Activated gamma-delta T cell treated with Interleukin-2 at 50 U/mL for 16 hours (primary cell): Measurements from ENCODE around the gene SH2D6.
A peak's percentile ranks its signal among the peaks of the same experiment; 100 is the strongest.

Experiments used
- DNase-seq: peaks from one replicate; pipeline ENCODE4 v3.0.0-alpha.2; 2020

SH2D6 gene

DNA sequence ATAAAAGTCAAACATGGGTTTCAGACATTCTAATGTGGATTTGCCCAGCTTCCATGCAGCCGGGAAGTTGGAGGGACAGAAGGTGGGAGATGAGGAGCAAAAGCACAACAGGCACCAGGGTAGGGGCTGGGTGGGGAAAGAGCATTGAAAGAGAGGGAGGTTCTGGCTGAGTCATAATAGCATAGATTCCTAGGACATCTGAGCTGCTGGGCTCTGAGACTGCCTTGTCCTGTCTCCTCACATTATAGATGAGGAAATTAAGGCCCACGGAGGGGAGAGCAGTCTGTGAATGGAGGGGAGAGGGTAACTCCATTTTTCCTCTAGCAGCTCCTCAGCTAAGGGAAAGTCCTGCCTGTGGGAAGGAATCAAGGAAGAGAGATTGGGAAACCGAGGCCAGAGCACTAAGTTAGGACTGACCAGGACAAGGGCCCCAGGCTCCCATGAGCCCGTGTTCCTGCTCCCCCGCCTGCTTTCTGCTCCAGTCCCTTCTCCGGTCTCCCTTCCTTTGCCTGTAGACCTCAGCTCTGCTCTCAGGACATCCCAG lies 26.2 kb downstream of the SH2D6 start:
- no peak for DNase-seq

DNA sequence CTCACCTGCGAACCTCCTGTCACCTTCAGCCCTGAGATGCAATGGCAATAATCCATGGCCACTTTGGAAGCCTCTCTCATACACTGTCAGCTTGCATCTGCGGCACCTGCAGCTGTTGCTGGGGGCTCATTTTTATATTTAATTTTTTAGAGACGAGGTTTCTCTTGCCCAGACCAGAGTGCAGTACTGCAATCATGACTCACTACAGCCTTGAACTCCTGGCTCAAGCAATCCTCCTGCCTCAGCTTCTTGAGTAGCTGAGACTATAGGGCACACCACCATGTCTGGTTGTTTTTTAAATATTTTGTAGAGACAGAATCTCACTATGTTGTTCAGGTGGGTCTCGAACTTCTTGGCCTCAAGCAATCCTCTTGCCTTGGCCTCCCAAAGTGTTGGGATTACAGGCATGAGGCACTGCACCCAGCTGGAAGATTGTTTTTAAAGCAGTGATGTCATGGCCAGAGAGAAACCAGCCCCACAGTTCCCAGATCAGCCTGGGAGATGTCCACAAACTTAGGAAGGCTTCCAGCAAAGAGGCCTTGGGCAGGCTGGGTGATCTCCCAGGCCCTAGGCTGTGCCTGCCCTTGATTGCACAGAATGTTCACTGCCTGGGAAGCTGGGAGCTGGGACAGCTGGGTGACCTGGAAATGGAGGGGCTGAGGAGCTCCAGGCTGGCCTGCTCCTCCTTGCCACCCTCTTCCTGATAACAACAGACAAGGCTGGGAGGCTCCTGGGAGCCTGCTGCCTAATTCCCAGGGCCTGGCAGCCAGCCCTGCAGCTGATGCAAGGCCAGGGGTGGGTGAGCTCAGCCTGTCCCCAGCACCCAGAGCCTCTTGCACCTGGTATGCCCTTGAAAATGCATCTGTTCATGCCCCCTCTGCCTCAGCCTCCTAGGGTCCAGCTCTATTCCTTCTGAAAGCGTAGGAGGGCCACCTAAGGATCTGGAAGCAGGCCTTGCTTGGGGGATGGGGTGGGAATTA lies 27.1 kb downstream of the SH2D6 start:
- no peak for DNase-seq

DNA sequence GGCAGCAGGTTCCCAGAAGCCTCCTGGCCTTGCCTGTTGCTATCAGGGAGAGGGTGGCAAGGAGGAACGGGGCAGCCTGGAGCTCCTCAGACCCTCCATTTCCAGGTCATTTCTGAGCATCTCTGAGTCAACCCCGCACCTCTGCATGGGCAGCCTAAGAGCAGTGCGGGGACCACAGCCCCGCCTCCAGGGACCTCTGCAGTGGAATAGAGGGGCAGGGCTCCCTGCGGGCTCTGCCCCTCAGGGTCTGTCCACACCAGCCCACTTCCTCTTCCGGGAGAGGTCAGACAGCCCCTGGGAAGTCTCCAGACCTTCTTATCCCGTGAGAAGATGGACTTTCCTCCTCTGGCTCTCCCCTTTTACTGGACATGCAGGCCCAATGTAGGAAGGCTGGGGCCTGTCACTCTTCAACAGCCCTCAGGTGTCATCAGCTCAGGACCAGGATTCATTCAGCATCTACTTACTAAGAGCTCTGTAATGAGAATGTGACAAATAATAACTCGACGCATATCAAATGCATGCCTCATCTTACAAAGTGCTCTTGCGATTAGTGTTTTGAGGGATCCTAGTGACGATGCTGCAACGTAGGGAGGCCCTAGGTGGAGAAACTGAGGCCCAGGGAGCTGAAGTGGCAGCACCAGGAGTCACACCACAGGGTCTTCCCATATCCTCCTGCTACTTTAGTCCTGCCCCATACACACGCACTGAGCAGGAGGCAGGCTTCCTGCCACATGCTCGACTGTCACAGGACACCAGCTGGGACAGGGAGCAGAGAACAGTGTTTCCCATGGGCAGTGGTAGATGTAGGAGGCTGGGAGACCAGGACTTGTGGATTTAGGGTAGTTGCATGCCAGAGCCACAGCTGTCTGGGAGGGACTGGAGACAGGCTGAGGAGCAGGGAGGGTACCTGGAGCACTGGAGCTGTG lies 28.0 kb downstream of the SH2D6 start:
- no peak for DNase-seq

DNA sequence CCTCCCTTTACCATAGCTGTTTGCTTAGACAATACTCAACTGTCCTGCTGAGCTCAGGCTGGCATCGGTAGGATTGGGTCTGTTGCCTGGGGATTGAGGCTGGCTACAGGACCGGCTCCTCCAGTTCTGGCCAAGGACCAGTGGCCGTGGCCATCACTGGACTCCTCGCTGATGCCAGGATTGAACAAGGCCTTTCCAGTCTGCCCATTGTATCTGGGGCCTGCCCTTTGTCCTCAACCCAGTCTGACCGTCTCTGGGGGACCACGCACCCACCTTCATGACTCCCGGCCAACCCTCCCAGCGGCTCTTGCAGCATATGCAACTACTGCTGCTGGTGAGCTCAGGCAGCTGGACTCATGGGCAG lies 28.7 kb downstream of the SH2D6 start:
- DNase-seq, result no peak

DNA sequence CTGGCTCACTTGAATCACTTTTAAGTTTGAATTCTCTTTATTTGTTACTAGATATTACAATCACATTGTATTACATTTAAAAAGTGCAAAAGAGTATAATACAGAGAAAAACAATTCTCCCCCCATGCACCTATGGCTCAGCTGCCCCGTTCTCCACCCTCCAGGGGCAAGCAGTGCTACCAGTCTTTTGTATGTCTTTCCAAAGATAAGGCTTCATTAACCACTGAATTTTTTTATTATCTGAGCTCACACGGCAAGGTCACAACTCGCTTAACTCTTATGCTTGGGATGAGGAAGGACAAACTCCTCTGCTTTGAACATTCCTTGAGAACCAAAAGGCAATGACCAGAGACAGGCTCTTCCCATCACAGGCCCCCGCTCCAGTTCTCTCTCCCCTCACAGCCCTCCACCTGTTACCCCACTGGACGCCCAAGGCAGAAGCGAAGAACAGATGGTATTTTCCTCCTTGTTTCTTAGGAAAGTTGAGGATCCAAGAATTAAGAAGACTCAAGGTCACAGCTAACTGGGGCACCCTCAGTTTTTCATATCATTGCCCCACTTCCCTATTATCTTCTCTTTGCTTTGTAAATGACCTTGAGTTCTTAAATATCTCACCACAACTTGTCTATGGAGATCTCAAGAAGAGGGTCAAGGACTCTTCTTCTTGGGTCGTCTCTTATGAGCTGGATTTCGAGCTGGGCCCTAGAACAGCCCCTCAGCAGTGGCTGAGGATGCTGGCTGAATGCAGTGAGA lies 30.1 kb downstream of the SH2D6 start:
- no peak for DNase-seq

DNA sequence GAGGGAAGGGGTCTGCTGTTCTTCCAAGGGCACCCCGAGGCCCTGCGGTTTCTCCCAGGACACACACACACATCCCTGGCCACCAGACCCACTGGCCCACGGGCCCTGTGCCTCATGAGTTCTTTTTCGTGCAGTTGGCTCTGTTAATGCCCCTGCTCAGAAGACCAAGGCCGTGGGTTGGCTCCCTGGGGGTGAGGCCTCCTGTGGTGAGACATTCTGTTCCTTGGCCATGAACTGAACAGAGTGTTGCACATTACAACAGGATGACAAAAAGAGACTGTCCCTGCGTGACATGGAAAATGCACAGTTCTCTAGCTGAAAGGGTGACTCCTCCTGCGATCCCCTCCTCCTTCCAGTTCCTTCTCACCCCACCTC lies 30.7 kb downstream of the SH2D6 start:
- DNase-seq, result no peak

DNA sequence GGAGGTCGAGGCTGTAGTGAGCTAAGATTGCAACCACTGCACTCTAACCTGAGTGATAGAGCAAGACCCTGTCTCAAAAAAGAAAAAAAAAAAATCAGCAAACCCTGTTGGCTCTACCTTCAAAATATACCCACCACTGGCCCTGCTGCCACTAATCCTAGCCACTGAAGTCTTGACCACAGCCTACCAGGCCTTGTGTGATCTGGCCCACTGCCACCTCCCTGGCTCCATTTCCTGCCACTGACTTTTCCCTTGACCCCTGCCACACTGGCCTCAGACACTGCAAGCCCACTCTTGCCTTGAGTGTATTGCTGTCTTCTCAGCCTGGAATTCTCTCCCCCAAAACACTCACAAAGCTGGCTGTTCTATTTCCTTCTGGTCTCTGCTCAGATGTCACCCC lies 33.7 kb downstream of the SH2D6 start:
- DNase-seq, result no peak

DNA sequence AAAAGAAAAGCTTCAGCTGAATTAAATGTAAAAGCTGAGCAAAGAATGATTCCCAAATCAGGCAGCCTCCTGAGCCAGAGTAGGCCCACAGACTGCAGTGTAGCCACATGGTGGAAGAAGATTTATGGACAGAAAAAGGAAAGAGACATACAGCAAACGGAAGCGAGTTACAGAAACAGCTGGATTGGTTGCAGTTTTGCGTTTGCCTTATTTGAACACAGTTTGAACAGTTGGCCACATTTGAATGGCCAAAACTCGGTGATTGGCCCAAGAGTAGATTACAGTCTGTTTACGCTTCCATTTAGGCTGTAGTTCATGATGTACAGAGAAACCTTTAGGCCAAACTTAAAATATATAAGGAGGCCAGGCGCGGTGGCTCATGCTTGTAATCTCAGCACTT lies 35.1 kb downstream of the SH2D6 start:
- no peak for DNase-seq

DNA sequence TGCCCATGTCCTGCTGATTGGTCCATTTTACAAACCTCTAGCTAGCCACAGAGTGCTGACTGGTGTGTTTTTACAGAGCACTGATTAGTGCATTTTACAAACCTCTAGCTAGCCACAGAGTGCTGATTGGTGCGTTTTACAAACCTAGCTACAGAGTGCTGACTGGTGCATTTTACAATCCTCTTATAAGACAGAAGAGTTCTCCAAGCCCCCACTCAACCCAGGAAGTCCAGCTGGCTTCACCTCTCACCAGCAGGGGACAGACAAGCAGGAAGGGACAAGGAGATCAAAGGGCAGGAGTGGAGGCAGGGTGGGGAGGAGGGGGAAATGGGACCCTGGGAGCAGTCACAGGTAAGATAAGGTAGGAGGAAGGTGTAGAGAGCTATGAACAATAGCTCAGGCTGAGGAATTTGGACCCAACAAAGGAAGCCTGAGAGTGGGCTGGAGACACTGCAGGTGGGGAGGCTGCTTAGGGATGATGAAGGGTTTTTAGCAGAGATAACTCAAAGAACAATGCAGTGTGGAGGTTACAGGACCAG lies 37.1 kb downstream of the SH2D6 start:
- no peak for DNase-seq

DNA sequence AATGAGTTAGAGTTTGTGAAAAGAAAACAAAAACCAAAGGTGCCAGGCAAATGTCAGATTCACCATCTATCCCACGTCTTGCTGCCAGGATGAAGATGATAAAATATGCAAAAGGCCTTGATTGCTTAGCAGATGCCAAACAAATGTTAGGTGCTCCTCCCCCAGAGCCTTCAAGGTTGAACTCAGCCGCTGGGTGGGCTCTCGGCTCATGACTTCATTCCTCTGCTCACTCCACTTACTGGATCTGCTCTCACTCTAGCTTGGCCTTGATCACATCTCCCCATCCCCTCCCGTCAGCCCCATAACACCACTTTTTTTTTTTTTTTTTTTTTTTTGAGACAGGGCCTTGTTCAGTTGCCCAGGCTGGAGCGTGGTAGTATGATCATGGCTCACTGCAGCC lies 38.5 kb downstream of the SH2D6 start:
- no peak for DNase-seq

DNA sequence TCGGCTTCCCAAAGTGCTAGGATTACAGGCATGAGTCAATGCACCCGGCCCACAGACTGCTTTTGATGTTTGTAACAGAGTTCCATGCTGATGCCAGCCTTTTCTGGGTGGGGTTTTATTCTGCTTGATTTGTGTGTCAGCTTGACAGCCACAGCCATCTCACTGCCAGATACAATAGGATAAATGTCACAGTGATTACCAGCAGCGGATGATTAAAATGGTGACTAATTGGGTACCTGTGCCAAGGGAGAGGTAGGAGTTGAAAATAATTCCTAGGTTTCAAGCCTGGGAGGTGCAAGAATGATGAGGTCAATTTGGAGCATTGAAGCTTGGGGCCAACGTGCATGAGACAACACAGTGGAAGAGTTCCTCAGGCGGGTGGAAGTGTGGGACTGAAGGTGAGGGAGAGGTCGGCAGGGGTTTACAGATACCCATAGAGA lies 39.4 kb downstream of the SH2D6 start:
- DNase-seq, result no peak

DNA sequence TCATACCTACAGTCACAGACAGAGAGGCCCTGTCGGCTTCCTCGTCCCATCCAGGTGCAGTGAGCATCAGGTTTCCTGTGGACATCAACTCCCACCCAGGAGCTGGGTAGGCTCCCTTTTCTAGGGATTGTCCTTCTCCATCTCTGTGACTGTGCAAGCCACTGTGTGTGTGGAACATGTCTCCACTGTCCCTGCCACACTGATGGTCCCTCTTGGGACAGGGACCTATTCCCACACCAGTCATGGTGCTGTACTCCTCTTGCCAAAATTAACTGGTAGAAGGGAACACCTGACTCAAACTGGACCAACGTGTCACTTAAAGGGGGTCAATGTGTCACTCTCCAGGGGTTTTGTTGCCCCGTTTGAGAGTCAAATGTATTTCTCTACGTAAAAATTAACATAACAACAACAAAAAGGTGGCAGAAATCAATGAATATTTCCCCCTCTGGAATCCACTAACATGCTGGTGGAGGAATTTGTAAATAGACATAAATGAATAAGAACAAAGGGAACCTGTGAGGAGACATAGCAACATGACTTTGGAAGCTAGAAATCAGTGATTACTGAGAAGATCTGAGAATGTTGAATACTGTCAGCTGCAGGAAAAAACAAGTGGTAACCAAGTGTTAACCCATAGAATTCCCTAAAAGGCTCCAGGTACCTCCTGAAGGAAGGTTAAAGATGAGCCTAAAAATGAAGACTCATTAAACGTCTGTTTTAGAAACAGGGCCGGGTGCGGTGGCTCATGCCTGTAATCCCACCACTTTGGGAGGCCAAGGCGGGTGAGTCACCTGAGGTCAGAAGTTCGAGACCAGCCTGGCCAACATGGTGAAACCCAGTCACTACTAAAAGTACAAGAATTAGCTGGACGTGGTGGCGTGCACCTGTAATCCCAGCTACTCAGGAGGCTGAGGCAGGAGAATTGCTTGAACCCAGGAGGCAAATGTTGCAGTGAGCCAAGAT lies 40.4 kb downstream of the SH2D6 start:
- DNase-seq, result no peak

DNA sequence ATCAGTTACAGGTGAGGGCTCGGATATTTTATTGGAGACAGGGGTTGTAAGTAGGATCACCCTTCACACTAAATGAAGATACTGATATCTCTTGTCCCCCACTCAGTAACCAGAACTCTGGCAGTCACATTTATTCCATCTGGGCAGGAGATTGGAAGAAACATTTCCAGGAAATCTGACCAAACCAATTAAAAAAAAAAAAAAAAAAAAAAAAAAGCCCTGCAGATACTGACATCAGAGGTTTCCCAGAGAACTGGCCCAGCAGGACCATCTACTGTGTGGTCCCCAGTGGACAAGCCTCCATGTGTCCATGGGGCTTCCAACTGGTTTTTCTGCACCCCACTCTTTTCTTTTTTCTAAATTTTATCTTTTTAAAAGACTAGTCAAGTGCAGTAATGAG lies 41.3 kb downstream of the SH2D6 start:
- no peak for DNase-seq

DNA sequence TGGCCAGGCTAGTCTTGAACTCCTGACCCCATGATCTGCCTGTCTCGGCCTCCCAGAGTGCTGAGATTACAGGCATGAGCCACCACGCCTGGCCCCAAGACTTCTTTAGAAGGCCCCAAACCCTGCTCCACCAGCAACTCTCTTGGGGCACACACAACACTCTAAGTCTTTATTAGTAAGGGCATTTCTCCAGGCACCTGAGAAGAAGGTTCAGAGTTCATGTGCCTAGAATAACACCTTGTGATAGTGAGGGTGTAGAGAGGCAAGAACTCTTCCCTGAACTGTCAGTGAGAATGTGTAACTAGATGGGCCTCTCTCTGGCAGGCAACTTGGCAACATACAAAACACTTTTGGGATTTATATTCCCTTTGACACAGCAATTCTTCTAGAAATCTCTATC lies 43.8 kb downstream of the SH2D6 start:
- no peak for DNase-seq

DNA sequence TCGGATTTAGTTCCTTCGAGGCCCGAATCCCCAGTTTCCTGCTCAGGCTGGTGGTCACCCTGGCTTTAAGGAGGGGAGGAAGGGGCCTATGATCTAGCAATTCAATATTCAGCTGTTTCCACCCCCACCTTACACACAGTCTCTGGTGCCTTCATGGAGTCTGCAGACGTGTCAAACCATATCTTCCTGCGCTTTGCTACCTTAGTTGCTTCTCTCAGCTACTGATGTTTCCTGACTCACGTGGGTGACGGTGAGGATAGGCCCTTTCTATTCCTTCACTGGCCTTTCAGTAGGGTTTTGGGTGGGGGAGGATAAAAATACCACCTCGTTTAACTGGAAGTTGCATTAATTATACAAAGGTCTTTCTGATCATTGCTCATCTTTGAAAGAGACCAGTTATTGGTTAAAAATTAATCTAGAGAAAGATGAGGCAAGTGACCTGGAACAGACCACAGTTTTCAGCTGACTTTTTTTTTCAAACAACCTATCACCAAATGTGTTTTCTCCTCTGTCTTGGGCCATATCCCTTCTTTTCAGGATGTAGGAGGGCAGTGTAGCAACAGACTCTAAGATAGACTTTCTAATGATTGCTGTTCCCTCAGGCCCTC lies 49.7 kb downstream of the SH2D6 start:
- no peak for DNase-seq

DNA sequence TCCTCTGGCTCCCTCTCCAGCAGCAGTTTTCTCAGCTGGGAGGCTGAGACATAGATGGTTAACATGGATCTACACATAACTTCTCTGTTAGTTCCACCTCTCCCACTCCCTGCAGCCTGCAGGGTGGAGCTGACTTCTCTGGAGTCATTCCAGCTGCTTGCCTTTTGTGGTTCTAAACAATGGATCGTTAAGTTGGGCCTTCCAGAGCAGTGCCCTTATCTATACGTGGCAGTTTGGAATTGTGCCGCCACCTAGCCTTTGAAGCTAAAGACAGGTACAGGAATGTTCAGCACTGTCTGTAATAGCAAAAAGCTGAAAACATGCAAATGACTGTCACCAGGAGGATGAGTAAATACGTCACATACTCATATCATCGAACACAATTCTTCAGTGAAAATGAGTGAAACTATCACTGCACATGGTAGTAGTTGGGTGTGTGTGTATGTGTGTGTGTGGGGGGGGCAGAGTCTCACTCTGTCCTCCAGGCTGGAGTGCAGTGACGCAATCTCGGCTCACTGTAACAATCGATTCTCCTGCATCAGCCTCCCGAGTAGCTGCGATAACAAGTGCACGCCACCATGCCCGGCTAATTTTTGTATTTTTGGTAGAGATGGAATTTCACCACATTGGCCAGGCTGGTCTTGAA lies 50.3 kb downstream of the SH2D6 start:
- no peak for DNase-seq

DNA sequence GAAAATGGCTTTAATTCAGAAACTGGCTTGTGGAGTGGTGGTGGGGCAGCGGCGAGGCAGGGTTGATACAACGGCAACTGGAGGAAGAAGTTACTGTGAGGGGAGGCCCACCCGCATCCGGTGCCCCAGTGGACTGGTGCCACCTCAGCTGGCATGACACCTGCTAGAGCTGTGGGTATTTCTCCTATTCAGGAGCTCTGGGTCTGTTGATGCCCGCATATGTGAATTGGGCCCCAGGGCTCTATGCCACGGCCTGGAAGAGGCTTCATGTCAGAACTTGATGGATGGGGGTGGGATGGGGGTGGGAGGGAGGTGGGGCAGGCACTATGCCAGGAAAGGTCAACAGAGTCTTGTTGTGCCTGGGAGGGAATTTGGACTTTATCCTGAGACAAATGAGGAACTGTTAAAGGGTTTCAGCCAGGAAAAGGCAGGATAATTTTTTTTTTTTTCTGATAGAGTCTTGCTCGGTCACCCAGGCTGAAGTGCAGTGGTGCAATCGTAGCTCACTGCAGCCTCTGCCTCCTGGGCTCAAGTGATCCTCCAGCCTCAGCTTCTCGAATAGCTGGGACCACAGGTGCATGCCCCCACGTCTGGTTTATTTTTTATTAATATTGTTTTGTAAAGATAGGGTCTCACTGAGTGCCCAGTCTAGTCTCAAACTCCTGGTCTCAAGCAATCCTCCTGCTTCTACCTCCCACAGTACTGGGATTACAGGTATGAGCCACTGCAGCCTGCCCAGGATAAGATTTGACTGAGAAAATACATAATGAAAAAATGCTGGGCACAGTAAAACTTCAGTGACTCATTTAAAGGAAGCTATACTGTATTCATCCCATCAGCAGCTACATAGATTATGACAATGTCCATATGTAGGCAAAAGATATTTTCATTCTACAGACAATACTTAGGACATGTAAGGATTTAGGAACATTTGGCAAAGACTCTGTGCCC lies 52.6 kb downstream of the SH2D6 start:
- peak; percentile 35 for DNase-seq

DNA sequence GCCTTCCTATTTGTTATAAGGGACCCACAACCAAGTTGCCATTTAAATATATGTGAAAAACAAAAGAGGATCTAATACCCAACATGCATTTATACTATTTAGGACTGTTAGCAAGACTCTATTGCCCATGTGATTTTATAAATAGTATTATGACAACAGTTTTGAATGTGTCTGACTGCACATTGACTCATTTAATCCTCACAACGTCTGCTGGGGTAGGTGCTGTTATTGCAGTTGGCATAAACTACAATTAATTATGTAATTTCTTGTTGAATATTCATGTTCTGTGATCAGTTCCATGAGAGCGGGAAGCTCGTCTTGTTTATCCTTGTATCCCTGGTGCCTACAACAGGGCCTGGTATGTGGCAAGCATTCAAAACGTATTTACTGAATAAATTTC lies 53.7 kb downstream of the SH2D6 start:
- no peak for DNase-seq
